K562 (cell line): Measurements from ENCODE around the gene RNF212B. TPM values are rescaled to one million over a fixed set of nuclear protein-coding genes. Genes with fewer than 3 reads are reported as not detected.

Experiments used
- ATAC-seq: fragments of 200-7000 bp; cut with Tn5 transposase; 3 replicates; pipeline ENCODE4 v1.9.1; 2020; ENCODE audit warnings: moderate library complexity
- BruUV-seq: library from RNA; stranded (reverse); fragments of 400-500 nt; replicated peaks from 2 replicates; lab custom pipeline; 2021; lab: Mats Ljungman, UMichigan
- CTCF ChIA-PET: fragments of 300-600 bp; formaldehyde crosslinking; extraction: SDS; loops from one replicate; lab custom pipeline; 2021; ENCODE audit warnings: low intra/inter-chr PET ratio; lab: Yijun Ruan, JAX
- POLR2A ChIA-PET: fragments of 300-600, 350-650 bp; sonication (Branson Sonifier 250); formaldehyde crosslinking; extraction: SDS; loops from one replicate; lab custom pipeline; 2021; ENCODE audit warnings: antibody characterized with exemption, inconsistent platforms; lab: Yijun Ruan, JAX
- DNase-seq, 4 experiments: peaks; one replicate each; pipeline versions ENCODE4 v3.0.0 to v3.0.0-alpha.2; 2011 to 2018; ENCODE audit warnings: low spot score in 3 of 4, mixed read lengths in 3 of 4; ENCODE audit errors: extremely low read depth in 1 of 4
- FAIRE-seq: peaks from 2 replicates; lab custom pipeline; 2011; peaks lifted over from hg19 to GRCh38; lab: Jason Lieb, UNC
- H2AFZ ChIP-seq: 2 replicates; pipeline ENCODE4 v1.6.0; 2011; ENCODE audit warnings: low read depth, low read length, control low read depth, inconsistent platforms
- H3K27ac ChIP-seq: fragments of 200-600 bp; 3 replicates; pipeline ENCODE4 v1.8.0; 2011; ENCODE audit warnings: low read depth, mild to moderate bottlenecking, control low read depth, inconsistent platforms, low read length, moderate library complexity, mixed read lengths; ENCODE audit errors: extremely low read depth
- H3K27me3 ChIP-seq, 2 experiments: fragments of 300-600 bp in 1 of 2; 2 replicates in 1 of 2; 3 replicates in 1 of 2; pipeline versions ENCODE4 v1.6.0 to v1.8.0; 2011; ENCODE audit warnings: inconsistent platforms in 2 of 2, low read length in 2 of 2, mild to moderate bottlenecking in 1 of 2, mixed read lengths in 1 of 2, moderate library complexity in 1 of 2; ENCODE audit not compliant: control insufficient read depth in 2 of 2, insufficient read depth in 2 of 2
- H3K36me3 ChIP-seq: fragments of 300-600 bp; 3 replicates; pipeline ENCODE4 v1.8.0; 2011; ENCODE audit warnings: mild to moderate bottlenecking, low read length, inconsistent platforms; ENCODE audit not compliant: control insufficient read depth, insufficient read depth
- H3K4me1 ChIP-seq, 2 experiments: fragments of 200-600 bp in 1 of 2; replicated peaks in 1 of 2; 2 replicates in 1 of 2; 3 replicates in 1 of 2; pipeline versions ENCODE4 v1.5.1 to v1.8.0; 2011; ENCODE audit warnings: inconsistent platforms in 2 of 2, low read length in 2 of 2, mild to moderate bottlenecking in 1 of 2, mixed read lengths in 1 of 2, moderate library complexity in 1 of 2; ENCODE audit not compliant: control insufficient read depth in 2 of 2, insufficient read depth in 2 of 2
- H3K4me2 ChIP-seq: 2 replicates; pipeline ENCODE4 v1.6.1; 2011; ENCODE audit warnings: low read length, control low read depth, inconsistent platforms, mixed read lengths; ENCODE audit not compliant: insufficient read depth
- H3K4me3 ChIP-seq: fragments of 200-600 bp; sonication (generic), shearing (Covaris generic); 2 replicates; pipeline ENCODE4 v1.5.1; 2016; ENCODE audit warnings: control low read depth, inconsistent platforms
- H3K79me2 ChIP-seq: fragments of 200-600 bp; 3 replicates; pipeline ENCODE4 v1.8.0; 2011; ENCODE audit warnings: low read length, inconsistent platforms; ENCODE audit not compliant: control insufficient read depth, insufficient read depth
- H3K9ac ChIP-seq, 2 experiments: 2 replicates each; pipeline versions ENCODE4 v1.6.0 to v1.6.1; 2011; ENCODE audit warnings: low read depth in 2 of 2, low read length in 2 of 2, control low read depth in 1 of 2, inconsistent platforms in 1 of 2, mild to moderate bottlenecking in 1 of 2, mixed read lengths in 1 of 2; ENCODE audit not compliant: insufficient read depth in 1 of 2
- H3K9me1 ChIP-seq: one replicate; pipeline ENCODE4 v1.6.0; 2011; ENCODE audit warnings: inconsistent platforms, mild to moderate bottlenecking, low read length, moderate library complexity; ENCODE audit not compliant: control insufficient read depth, insufficient read depth
- H3K9me3 ChIP-seq: replicated peaks from 2 replicates; pipeline ENCODE4 v1.5.1; 2011; ENCODE audit warnings: low read depth, low read length, inconsistent platforms; ENCODE audit not compliant: control insufficient read depth, insufficient read depth
- H4K20me1 ChIP-seq: replicated peaks from 2 replicates; pipeline ENCODE4 v1.6.1; 2011; ENCODE audit warnings: low read length, inconsistent platforms, mixed read lengths; ENCODE audit not compliant: control insufficient read depth, insufficient read depth
- ILF3 ChIP-seq: fragments of 450-650 bp; IDR thresholded peaks from 2 replicates; pipeline ENCODE4 v1.6.1; 2018; ENCODE audit warnings: antibody characterized with exemption, mild to moderate bottlenecking, moderate library complexity, borderline replicate concordance
- KLF13 ChIP-seq: fragments of 450-650 bp; IDR thresholded peaks from 2 replicates; pipeline ENCODE4 v1.6.1; 2016; ENCODE audit warnings: missing genetic modification characterization, low read depth, mild to moderate bottlenecking, missing compliant biosample characterization, moderate library complexity, borderline replicate concordance
- NR4A1 ChIP-seq, 2 experiments: fragments of 250-450 bp in 1 of 2; fragments of 450-650 bp in 1 of 2; sonication (Bioruptor Pico) in 1 of 2; IDR thresholded peaks; 2 replicates each; pipeline versions ENCODE4 v1.4.0 to v1.6.1; 2016 to 2020; ENCODE audit warnings: mild to moderate bottlenecking in 2 of 2, missing compliant biosample characterization in 1 of 2, missing genetic modification characterization in 1 of 2, moderate library complexity in 1 of 2
- OTX1 ChIP-seq: fragments of 450-650 bp; formaldehyde crosslinking; IDR thresholded peaks from 2 replicates; pipeline ENCODE4 v1.4.0; 2022; ENCODE audit warnings: mild to moderate bottlenecking
- RAD51 ChIP-seq: fragments of 450-650 bp; IDR thresholded peaks from 2 replicates; pipeline ENCODE4 v1.7.1; 2016; ENCODE audit warnings: low read depth, mild to moderate bottlenecking, borderline replicate concordance
- RBM17 ChIP-seq: fragments of 200-400 bp; formaldehyde crosslinking; IDR thresholded peaks from 2 replicates; pipeline ENCODE4 v1.6.1; 2017; ENCODE audit warnings: low read depth, mild to moderate bottlenecking, low read length, borderline replicate concordance
- RBM34 ChIP-seq: fragments of 200-400 bp; formaldehyde crosslinking; IDR thresholded peaks from 2 replicates; pipeline ENCODE4 v1.6.1; 2018; ENCODE audit warnings: low read length, borderline replicate concordance; ENCODE audit not compliant: insufficient read depth
- ZNF212 ChIP-seq: fragments of 450-650 bp; formaldehyde crosslinking; IDR thresholded peaks from 2 replicates; pipeline ENCODE4 v1.4.0; 2020; ENCODE audit warnings: mild to moderate bottlenecking
- WGBS: fragments of 100-300 bp; shearing (Covaris generic); methylation state at CpG from one replicate; pipeline ENCODE4 v1.1.6; 2016; ENCODE audit warnings: low coverage, mixed read lengths; ENCODE audit not compliant: insufficient coverage; ENCODE audit errors: missing lambda C conversion rate; 5-methylcytosine and 5-hydroxymethylcytosine counted together
- in situ Hi-C: fragments of 300-500 bp; cut with MboI; formaldehyde crosslinking; loops from 4 replicates; pipeline ENCODE4 v1.15.0; 2018; ENCODE audit warnings: inconsistent platforms, mixed read lengths
- intact Hi-C: fragments of 100-400 bp; cut with micrococcal nuclease; formaldehyde crosslinking; loops from 2 replicates; pipeline ENCODE4 v1.14.2; 2022
- polyA plus RNA-seq, 8 experiments: library from polyadenylated mRNA; depleted of rRNA in 4 of 8; stranded (reverse) in 5 of 8; unstranded in 3 of 8; fragments of >200 nt; fragmentation: Nextera tagmentation in 2 of 8; fragmentation: Illumina TruSeq in 1 of 8; extraction: Ambion mirVana in 2 of 8; extraction: Trizol in 1 of 8; gene quantifications; 2 replicates each; pipeline versions ENCODE4 v1.2.1 to v1.2.3, GENCODE V29; 2011 to 2014; ENCODE audit warnings: inconsistent platforms in 1 of 8, missing spikeins in 1 of 8
- total RNA-seq, 7 experiments: library from RNA; depleted of rRNA in 6 of 7; stranded (reverse); fragments of >200 nt in 6 of 7; fragmentation: Illumina TruSeq in 2 of 7; extraction: Trizol in 2 of 7; gene quantifications; 2 replicates each; pipeline versions ENCODE4 v1.2.1 to v1.2.3, GENCODE V29; 2011 to 2021; ENCODE audit warnings: low replicate concordance in 1 of 7
- TF ChIP-seq, protein P1 (sequence below): fragments of 250-450 bp; sonication (Bioruptor Pico); IDR thresholded peaks from 2 replicates; pipeline ENCODE4 v1.8.0; 2021; ENCODE audit warnings: moderate library complexity, mild to moderate bottlenecking, inconsistent platforms
- TF ChIP-seq, protein P2 (sequence below): fragments of 250-450 bp; sonication (Bioruptor Pico); IDR thresholded peaks from 2 replicates; pipeline ENCODE4 v1.5.0; 2020; ENCODE audit warnings: mild to moderate bottlenecking

RNF212B gene
- total and polyA plus RNA-seq, 9 of the 15 experiments (the other 6 are each of a cell fraction or from before 2014, with no cell fraction given), result 0.15 to 0.43 (median 0.27) TPM; not detected in 3

DNA sequence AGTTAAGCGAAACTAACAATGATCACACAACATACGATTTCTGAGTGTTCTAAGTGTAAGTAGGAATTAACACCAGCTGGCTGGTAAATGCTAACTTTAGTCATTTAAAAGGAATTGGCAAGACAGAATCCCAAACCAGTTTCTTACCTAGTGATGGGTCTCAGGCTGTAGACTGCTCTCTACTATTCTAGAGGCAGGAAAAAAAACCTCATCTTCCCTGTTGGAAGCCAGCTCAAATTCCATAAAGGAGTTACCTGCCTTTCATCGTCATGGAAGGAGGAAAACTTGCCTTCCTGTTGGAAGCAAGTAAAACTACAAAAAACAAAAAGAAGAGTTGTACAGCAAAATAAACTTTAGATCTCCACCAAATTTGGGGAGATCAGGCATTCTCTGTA is 30.6 kb upstream of the RNF212B start:
- CTCF ChIA-PET, result no interaction called here
- H2AFZ ChIP-seq, result peak overlapping the region; percentile 66
- no peaks in the 10 kb centered on the region for H3K36me3 ChIP-seq
- POLR2A ChIA-PET, result interaction anchor here (0.6 to 1.1 kb wide), 3 partner anchors 65 to 309 kb away, joined by 3 to 4 read pairs (median 3); no protein-coding TSS in a partner anchor
- no peaks in the 10 kb centered on the region for H3K9me3 ChIP-seq
- FAIRE-seq, result no peak
- no TSS peak for BruUV-seq
- H3K27ac ChIP-seq, result no peak overlapping the region
- in situ Hi-C loops (no loop called here), intact Hi-C loops (no loop called here)
- peaks cover 0 to 6% of the 10 kb centered on the region in 2 experiments; a peak in 2 of 5 replicates for H3K4me1 ChIP-seq
- no peak overlapping the region for H3K4me2 ChIP-seq
- H3K9ac ChIP-seq, result no peak overlapping the region
- 44% methylated on average over 3 of the region's 3 CpGs for WGBS
- ATAC-seq, result no peak
- H3K4me3 ChIP-seq, result no peak overlapping the region
- no peaks in the 10 kb centered on the region for H3K27me3 ChIP-seq
- no peaks in the 10 kb centered on the region for H3K79me2 ChIP-seq
- no peak for DNase-seq
- H3K9me1 ChIP-seq, result no peaks in the 10 kb centered on the region
- TF ChIP-seq KLF13 (no peak), ILF3 (no peak), ZNF212 (CRISPR knock-in tag) (no peak), RBM34 (no peak), RAD51 (no peak), OTX1 (no peak), RBM17 (no peak), NR4A1 (CRISPR knock-in tag; IDR thresholded peaks at IDR 0.05) (no peak), NR4A1 (tag; IDR thresholded peaks at IDR 0.05) (no peak)
- TF ChIP-seq, protein P1, sequence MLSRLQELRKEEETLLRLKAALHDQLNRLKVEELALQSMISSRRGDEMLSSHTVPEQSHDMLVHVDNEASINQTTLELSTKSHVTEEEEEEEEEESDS (CRISPR knock-in tag), result no peak
- TF ChIP-seq, protein P2, sequence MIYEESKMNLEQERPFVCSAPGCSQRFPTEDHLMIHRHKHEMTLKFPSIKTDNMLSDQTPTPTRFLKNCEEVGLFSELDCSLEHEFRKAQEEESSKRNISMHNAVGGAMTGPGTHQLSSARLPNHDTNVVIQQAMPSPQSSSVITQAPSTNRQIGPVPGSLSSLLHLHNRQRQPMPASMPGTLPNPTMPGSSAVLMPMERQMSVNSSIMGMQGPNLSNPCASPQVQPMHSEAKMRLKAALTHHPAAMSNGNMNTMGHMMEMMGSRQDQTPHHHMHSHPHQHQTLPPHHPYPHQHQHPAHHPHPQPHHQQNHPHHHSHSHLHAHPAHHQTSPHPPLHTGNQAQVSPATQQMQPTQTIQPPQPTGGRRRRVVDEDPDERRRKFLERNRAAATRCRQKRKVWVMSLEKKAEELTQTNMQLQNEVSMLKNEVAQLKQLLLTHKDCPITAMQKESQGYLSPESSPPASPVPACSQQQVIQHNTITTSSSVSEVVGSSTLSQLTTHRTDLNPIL (CRISPR knock-in tag), result no peak
- no peaks in the 10 kb centered on the region for H4K20me1 ChIP-seq
